Kidney (tissue), 14 donors: Measurements from ENCODE around the gene NENF. TPM values are rescaled to one million over a fixed set of nuclear protein-coding genes. Genes with fewer than 3 reads are reported as not detected.

ENCODE experiments used
- DNase-seq, 5 donors: peaks; one replicate each; pipeline ENCODE4 v3.0.0-alpha.2; 2013 to 2020
- FAIRE-seq: peaks from 2 replicates; lab custom pipeline; 2012; peaks lifted over from hg19 to GRCh38; lab: Jason Lieb, UNC
- H3K27ac ChIP-seq, 2 donors: one replicate each; pipeline ENCODE4 v1.7.0; 2013; ENCODE audit warnings: low read depth in 2 of 2, low read length in 2 of 2, inconsistent platforms in 1 of 2
- H3K27me3 ChIP-seq: one replicate; pipeline ENCODE4 v1.7.1; 2013; ENCODE audit warnings: low read length, inconsistent platforms; ENCODE audit not compliant: control insufficient read depth, insufficient read depth
- H3K36me3 ChIP-seq, 3 donors: one replicate each; pipeline versions ENCODE4 v1.7.0 to v1.7.1; 2013; ENCODE audit warnings: low read length in 3 of 3, control low read depth in 1 of 3, inconsistent platforms in 1 of 3; ENCODE audit not compliant: insufficient read depth in 3 of 3, control insufficient read depth in 2 of 3
- H3K4me1 ChIP-seq, 3 donors: one replicate each; pipeline versions ENCODE4 v1.7.0 to v1.7.1; 2013; ENCODE audit warnings: low read length in 3 of 3, inconsistent platforms in 1 of 3, low read depth in 1 of 3; ENCODE audit not compliant: control insufficient read depth in 2 of 3, insufficient read depth in 2 of 3
- H3K4me3 ChIP-seq, 3 donors: one replicate each; pipeline versions ENCODE4 v1.7.0 to v1.8.1; 2013; ENCODE audit warnings: low read length in 3 of 3, control low read depth in 1 of 3, inconsistent platforms in 1 of 3
- H3K9ac ChIP-seq, 3 donors: one replicate each; pipeline versions ENCODE4 v1.7.0 to v1.7.1; 2013; ENCODE audit warnings: low read length in 3 of 3, control low read depth in 1 of 3, inconsistent platforms in 1 of 3
- H3K9me3 ChIP-seq, 3 donors: one replicate each; pipeline versions ENCODE4 v1.7.0 to v1.7.1; 2013; ENCODE audit warnings: low read length in 3 of 3, control low read depth in 1 of 3, inconsistent platforms in 1 of 3; ENCODE audit not compliant: control insufficient read depth in 2 of 3, insufficient read depth in 1 of 3
- CTCF ChIP-seq: IDR thresholded peaks from 3 replicates; pipeline ENCODE4 v1.5.1; 2012; ENCODE audit warnings: mild to moderate bottlenecking, moderate library complexity, borderline replicate concordance; ENCODE audit not compliant: insufficient read depth; ENCODE audit errors: extremely low read depth
- intact Hi-C: fragments of 100-400 bp; cut with DNase I; formaldehyde crosslinking; loops from one replicate; pipeline ENCODE4 v1.11.1; 2022
- polyA plus RNA-seq: library from polyadenylated mRNA; stranded (reverse); fragments of 350-450 nt; fragmentation: Illumina TruSeq; extraction: RNeasy Lipid Tissue Mini Kit (QIAGEN cat#74804); gene quantifications from one replicate; pipeline ENCODE4 v1.2.3, GENCODE V29; 2014; ENCODE audit warnings: low read depth, low replicate concordance; ENCODE audit not compliant: insufficient read depth
- total RNA-seq: library from RNA; stranded (reverse); fragmentation: NEBNext Ultra II Directional; extraction: Animal tissue kit (Norgen Biotek cat#: 25700); gene quantifications from one replicate; pipeline ENCODE4 v1.2.1, GENCODE V29; 2021
- donor health status: control.
- donor health status: control.
- donor health status: control.
- donor health status: control.
- donor health status: control.
- donor health status: DM: yes; HTN: yes; CAD: no.
- donor health status: Normal renal cell carcinoma (clear cell type).

The NENF gene
- total and polyA plus RNA-seq, 2 donors from 2014 or later, result 63.0 to 210 TPM

- no peak for TF ChIP-seq CTCF
- peak; percentile 65 to 93 (median 79) for DNase-seq
- no peaks in the 10 kb centered on the region for H3K9me3 ChIP-seq
- H3K27me3 ChIP-seq, result no peaks in the 10 kb centered on the region
- intact Hi-C loops, result no loop called here
- no peak overlapping the region for H3K9ac ChIP-seq
- no peak overlapping the region for H3K4me3 ChIP-seq
- no peaks in the 10 kb centered on the region for H3K36me3 ChIP-seq
- H3K27ac ChIP-seq, result no peak overlapping the region
- FAIRE-seq, result no peak
- H3K4me1 ChIP-seq, result peaks cover 0 to 8% (median 2%) of the 10 kb centered on the region in 3 donors
Observed at GRCh38 chr1:212485913-212486618, 53.3 kb downstream of the NENF start.

GRCh38 chr1:212486619-212486975 lies 53.9 kb downstream of the NENF start:
- peaks cover 0 to 8% (median 2%) of the 10 kb centered on the region in 3 donors for H3K4me1 ChIP-seq
- DNase-seq (no peak), FAIRE-seq (no peak)
- no peak overlapping the region for H3K27ac ChIP-seq
- intact Hi-C loops, result no loop called here
- no peaks in the 10 kb centered on the region for H3K9me3 ChIP-seq
- H3K9ac ChIP-seq, result no peak overlapping the region
- no peak overlapping the region for H3K4me3 ChIP-seq
- H3K36me3 ChIP-seq, result no peaks in the 10 kb centered on the region
- H3K27me3 ChIP-seq, result no peaks in the 10 kb centered on the region
- TF ChIP-seq CTCF, result no peak

- Histone ChIP-seq H3K4me1 (peaks cover 0 to 8% (median 2%) of the 10 kb centered on the region in 3 donors), H3K36me3 (no peaks in the 10 kb centered on the region), H3K9me3 (no peaks in the 10 kb centered on the region), H3K27ac (no peak overlapping the region), H3K4me3 (no peak overlapping the region), H3K27me3 (no peaks in the 10 kb centered on the region), H3K9ac (no peak overlapping the region)
- DNase-seq (no peak), FAIRE-seq (no peak)
- intact Hi-C loops, result no loop called here
- no peak for TF ChIP-seq CTCF
Observed at GRCh38 chr1:212487286-212487685, 54.6 kb downstream of the NENF start.
